Measurements from ENCODE around the gene DLGAP4. TPM values are rescaled to one million over a fixed set of nuclear protein-coding genes. Genes with fewer than 3 reads are reported as not detected.

DLGAP4 gene
- total and polyA plus RNA-seq, 2 of the 8 experiments (the other 6 are each of a cell fraction or from before 2014, with no cell fraction given): 41.2 to 57.2 TPM

- TF ChIP-seq RFX5 (IDR thresholded peaks at IDR 0.05; ENCODE audit: borderline replicate concordance, low read depth, low read length) (no peak), CTBP2 (IDR thresholded peaks at IDR 0.05; ENCODE audit: borderline replicate concordance, insufficient read depth, insufficient read length, low read length) (no peak), NRF1 (IDR thresholded peaks at IDR 0.05; ENCODE audit: low read depth, low read length) (peak; percentile 62), USF2 (IDR thresholded peaks at IDR 0.05; ENCODE audit: low read length) (no peak), RXRA (IDR thresholded peaks at IDR 0.05; ENCODE audit: insufficient read depth, low read depth, low read length) (no peak), ZNF274 (IDR thresholded peaks at IDR 0.05; ENCODE audit: borderline replicate concordance, extremely low read depth, low read length) (no peak), POU5F1 (IDR thresholded peaks at IDR 0.05; ENCODE audit: low read depth, low read length) (no peak), CEBPB (IDR thresholded peaks at IDR 0.05; ENCODE audit: low read depth, low read length) (no peak), CTCF (IDR thresholded peaks at IDR 0.05; ENCODE audit: control extremely low read depth in 1 of 3, insufficient read depth in 1 of 3, low read depth in 1 of 3, low read length in 3 of 3) (no peak), RBBP5 (IDR thresholded peaks at IDR 0.05; ENCODE audit: borderline replicate concordance, low read depth, low read length) (peak; percentile 89; the same call in 1 of the 2 replicates), ATF2 (IDR thresholded peaks at IDR 0.05; ENCODE audit: low read length) (no peak), NANOG (IDR thresholded peaks at IDR 0.05; ENCODE audit: insufficient read depth, low read depth, low read length, poor library complexity, severe bottlenecking) (no peak), POLR2A (IDR thresholded peaks at IDR 0.05; ENCODE audit: control extremely low read depth in 1 of 2, low read depth in 2 of 2, low read length in 2 of 2) (peak; percentile 41 to 89), SIRT6 (IDR thresholded peaks at IDR 0.05; ENCODE audit: low read length) (no peak), JUND (IDR thresholded peaks at IDR 0.05; ENCODE audit: low read length) (no peak), BCL11A (IDR thresholded peaks at IDR 0.05; ENCODE audit: low read depth in 2 of 2, low read length in 2 of 2) (no peak), KDM4A (IDR thresholded peaks at IDR 0.05; ENCODE audit: low read depth, low read length, severe bottlenecking) (no peak)
- TF ChIP-seq, protein P1, sequence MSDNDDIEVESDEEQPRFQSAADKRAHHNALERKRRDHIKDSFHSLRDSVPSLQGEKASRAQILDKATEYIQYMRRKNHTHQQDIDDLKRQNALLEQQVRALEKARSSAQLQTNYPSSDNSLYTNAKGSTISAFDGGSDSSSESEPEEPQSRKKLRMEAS (IDR thresholded peaks at IDR 0.05): peak; percentile 98
Observed at GRCh38 chr20:36460648-36461599, 154.8 kb downstream of the DLGAP4 start (continued).

All from H1 (cell line).